GM19035 (cell line): ENCODE results near the gene NPHP4.
"Not testable (repeated sequence)": the region's sequence is repeated elsewhere in the genome, so short reads cannot be mapped to it uniquely, and the experiment has no call there.

Experiments
- ATAC-seq: cut with Tn5 transposase; IDR thresholded peaks from one replicate; pipeline ENCODE4 v1.9.1; 2021; ENCODE audit not compliant: unreplicated experiment

NPHP4 gene

DNA sequence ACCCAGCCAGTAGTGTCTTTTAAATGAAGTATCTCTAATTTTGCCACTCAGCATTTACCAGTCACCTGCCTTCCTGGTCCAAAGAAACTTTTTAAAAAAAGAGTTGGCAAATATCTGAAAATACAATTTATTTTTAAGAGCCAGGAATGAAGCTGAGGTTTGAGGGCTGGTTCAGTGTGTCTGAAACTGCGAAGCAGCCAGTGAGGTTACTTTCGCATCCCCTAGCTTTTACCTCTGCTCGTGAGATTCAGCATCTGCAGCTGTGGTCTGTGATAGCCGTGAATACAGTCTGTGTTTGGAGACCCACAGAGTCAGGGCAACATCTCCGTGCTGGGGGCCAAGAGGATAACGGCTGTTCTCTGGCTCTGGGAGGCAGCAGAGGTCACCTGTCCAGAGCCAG is 32.2 kb upstream of the NPHP4 start:
- no peak for ATAC-seq

- ATAC-seq: no peak
Measured at GRCh38 chr1:6023346-6023745, 31.1 kb upstream of the NPHP4 start.

- no peak for ATAC-seq
Measured at GRCh38 chr1:6022193-6022592, 30.0 kb upstream of the NPHP4 start.

DNA sequence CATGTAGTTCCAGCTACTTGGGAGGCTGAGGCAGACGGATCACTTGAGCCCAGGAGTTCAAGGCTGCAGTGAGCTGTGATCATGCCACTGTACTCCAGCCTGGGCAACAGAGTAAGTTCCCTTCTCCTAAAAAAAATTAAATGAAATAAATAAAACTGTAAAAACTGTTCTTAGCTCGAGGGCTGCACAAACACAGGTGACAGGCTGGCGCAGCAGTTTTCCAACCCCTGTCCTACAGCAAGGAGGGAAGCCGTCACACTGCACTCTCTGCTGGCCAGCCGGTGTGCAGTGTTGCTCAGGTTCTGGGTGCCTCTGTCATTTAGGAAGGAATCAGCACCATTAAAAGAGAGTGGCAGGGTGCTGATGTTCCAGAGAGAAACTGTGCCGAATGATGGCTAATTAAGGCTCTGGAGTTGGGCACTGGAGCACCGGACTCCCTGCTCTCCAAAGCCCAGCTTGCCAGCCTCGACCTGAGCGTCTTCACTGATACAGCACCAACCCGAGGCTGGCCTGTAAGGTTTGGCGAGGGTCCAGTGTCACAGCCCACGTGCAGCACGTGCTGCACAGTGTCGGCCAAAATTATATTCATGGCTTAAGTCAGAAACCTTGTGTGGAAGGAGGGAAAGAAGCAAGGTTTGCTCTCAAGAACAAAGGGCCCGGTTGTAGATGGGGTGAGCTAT is 27.1 kb upstream of the NPHP4 start:
- no peak for ATAC-seq

DNA sequence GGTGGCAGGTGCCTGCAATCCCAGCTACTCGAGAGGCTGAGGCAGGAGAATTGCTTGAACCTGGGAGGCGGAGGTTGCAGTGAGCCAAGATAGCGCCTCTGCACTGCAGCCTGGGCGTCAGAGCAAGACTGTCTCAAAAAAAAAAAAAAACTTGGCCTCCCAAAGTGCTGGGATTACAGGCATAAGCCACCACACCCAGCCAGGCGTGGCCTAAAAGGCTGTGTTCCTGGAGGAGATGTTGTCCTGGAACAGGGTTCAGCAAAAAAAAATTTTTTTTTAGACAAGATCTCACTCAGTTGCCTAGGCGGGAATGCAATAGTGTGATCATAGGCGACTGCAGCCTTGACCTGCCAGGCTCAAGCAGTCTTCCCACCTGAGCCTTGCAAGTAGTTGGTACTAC is 25.4 kb upstream of the NPHP4 start:
- not testable (repeated sequence) for ATAC-seq

DNA sequence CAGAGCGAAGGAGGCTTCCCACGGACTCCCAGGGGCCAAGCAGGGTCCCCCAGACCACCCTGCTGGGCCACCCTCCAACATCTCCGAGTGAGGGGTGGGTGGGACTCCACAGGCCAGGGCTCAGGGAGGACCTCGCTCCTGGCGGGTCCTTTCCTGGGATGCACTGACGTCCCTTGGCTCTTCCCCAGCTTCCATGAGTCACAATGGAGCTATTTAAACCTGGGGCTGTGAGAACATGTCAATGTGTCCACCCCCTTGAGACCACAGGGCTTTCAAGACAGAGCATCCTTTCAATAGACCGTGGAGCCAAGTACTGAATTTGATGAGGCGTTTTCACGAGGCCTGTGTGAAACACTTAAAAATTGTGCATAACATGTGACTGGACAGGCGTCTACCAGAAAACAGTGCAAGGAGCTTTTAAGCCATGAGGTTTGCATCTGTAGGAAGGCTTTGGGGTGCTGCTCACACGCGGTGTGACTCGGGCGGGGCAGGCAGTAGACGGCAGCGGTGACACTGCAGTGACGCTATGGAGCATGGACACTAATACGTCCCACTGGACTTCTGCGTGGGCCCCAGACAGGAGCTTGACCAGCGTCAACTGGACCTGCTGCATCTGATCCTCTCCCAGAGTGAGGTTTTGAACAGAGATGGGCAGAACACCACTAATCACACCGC is 24.1 kb upstream of the NPHP4 start:
- no peak for ATAC-seq

DNA sequence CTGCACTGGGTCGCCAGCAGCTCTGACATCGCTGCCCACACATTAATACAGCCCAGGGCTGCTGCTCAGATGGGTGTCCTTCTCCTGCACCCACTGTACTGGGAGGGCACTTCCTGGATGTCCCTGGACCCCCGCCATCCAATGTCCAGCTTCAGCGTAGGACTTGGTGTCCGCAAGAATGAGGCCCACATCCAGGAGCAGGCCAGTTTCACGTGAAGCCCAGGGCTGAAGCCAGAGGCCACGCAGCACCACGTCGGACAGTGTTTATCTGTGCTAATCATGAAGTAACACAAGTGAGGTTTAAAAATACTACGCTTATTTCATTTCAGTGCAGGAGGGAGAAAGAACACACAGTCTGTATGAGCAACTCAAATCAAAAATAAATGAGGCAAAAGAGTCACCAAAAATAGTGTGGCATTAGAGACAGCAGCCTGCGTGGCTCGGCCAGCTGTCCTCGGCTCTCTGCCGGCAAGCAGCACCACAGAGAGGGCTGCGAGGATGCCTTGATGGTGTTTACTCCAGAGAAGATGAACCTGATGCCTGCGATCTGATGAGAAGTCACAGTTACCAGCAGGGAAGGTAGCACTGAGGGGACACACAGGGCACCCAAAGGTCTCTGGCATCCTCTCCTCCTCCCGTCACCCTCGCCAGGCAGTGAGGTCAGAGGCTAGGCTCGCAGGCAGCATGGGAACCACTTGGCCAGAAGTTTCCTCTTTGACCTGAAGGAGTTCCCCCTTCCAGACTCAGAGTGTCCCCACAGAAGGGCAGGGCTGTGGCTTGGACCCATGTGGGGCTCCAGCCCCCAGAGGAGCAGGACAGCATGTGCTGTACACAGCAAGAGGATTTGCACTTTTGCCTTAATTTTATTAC is 22.1 kb upstream of the NPHP4 start:
- no peak for ATAC-seq

- no peak for ATAC-seq
Measured at GRCh38 chr1:6013491-6013890, 21.3 kb upstream of the NPHP4 start.

- ATAC-seq: no peak
Measured at GRCh38 chr1:6012529-6013318, 20.5 kb upstream of the NPHP4 start.

- ATAC-seq: no peak
Measured at GRCh38 chr1:6011946-6012258, 19.7 kb upstream of the NPHP4 start.

DNA sequence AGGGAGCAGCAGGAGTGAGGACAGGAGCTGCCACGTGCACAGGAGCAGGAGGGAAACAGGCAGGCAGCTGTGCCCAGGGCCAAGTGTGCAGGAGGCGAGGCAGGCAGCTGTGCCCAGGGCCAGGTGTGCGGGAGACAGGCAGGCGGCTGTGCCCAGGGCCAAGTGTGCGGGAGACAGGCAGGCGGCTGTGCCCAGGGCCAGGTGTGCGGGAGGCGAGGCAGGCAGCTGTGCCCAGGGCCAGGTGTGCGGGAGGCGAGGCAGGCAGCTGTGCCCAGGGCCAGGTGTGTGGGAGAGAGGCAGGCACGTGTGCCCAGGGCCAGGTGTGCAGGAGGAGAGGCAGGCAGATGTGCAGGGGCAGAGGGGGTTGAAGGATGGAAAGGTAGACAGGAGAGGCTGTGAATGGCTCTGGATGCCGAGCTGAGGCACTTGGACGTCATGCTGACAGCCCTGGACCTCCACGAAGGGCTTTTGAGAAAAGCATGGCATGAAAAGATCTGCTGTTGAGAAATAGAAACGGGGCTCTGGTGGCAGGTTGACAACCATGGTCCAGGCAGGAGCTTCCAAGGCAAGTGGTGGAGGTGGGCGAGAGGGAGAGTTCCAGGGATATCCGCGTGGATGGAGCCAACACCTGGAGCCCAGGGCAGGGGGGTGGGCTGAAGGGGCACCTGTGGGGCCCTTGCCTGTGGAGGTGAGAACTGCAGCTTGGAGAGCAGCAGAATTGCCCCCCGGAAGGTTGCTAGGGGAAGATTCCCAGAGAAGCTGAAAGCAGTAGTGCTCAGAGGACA is 19.1 kb upstream of the NPHP4 start:
- ATAC-seq: no peak

DNA sequence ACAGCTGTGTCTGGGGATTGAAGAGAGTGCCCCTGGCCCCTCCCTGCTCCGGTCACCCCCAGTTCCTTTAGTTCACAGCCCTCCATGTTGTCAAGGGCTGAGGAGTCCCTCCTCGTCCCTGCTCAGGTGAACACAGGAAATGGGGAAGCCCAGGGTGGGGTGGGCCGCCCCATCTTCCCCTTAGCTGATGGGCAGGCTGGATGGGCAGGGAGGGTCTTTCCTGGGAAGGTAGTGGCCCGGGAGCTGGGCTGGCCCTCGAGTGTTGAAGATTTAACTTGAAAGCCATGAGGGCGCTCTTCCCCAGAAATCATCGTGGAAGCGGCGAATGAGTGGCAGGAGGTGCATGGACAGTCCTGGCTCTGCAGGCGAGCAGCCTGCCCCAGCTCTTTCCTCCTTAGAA is 18.3 kb upstream of the NPHP4 start:
- ATAC-seq: no peak

GRCh38 chr1:6009120-6010040 is 17.2 kb upstream of the NPHP4 start:
- no peak for ATAC-seq

GRCh38 chr1:6008696-6009095 is 16.5 kb upstream of the NPHP4 start:
- no peak for ATAC-seq

- no peak for ATAC-seq
Measured at GRCh38 chr1:6008084-6008415, 15.8 kb upstream of the NPHP4 start.

DNA sequence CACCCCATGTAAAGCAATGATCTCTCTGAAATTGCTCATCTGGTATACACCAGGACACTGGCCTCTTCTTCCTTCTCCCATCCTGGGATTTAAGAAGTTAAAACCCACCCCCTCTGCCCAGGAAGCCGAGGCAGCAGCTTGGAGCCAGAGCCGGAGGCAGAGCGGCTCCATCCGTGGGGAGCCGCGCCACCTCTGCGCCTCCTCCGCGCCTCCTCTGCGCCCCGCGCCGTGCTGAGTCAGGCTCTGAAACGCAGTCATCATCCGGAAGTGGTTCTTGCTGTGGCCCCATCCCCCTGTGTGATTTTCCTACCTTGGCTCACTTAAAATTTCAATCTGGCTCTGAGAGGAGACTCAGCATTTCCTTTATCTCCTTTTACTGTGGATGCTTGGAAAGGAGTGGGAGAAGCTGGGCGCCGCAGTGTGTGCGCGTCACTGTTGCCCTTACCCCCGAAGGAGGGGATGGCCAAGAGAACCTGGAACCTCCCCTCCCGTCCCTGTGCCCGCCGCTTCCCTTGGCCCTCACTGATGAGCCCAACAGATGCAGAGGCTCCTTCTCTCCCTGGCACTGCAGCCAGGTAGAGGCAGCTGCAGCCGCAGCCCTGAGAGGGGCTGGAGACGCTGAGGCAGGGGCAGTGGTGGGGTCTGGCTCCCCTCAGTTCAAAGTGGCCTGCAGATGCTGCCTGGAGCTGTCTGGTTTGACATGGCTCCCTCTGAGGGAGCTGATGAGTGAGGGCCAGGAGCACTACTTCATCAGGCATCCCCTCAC is 15.3 kb upstream of the NPHP4 start:
- no peak for ATAC-seq

DNA sequence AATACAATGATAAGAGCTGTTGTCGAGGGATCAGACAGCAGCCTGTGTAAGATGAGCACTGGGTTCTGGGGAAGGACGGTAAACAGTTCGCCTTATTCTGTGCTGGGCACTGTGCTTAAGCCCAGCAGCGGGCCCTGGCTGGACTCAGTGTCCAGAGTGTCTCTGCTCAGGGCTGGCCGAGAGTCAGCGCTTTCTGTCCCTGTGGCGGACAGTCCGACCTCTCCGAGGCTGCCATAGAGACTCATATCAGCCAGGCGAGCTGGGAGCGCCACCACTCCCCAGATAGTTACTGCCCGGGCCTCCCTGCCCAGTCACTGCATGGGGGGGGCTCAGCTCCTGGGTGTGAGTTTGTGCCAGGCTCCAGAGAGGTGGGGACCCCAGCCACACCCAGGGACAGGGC is 14.7 kb upstream of the NPHP4 start:
- no peak for ATAC-seq

- ATAC-seq: no peak
Measured at GRCh38 chr1:6005276-6005917, 13.2 kb upstream of the NPHP4 start.
